Heart left ventricle (tissue), 13 donors: ENCODE data around the gene BACH2.

Source experiments
- POLR2A ChIP-seq, 2 donors: fragments of 450-650 bp; IDR thresholded peaks; one replicate each; pipeline ENCODE4 v1.6.1; 2017; ENCODE audit warnings: antibody characterized with exemption in 2 of 2, mild to moderate bottlenecking in 2 of 2, moderate library complexity in 2 of 2
- TF ChIP-seq, protein P1 (sequence below), 12 donors: fragments of 200-600 bp; sonication (generic) in 4 of 12; IDR thresholded peaks; one replicate each; pipeline versions ENCODE4 v1.5.0 to v1.8.0; 2018 to 2022; ENCODE audit warnings: antibody characterized with exemption in 12 of 12, mild to moderate bottlenecking in 5 of 12
- donor health status: ischemic (EF 13 %, LVEDD 7.1; RV severe dilation, severe dysfunction).
- donor health status: DM: no; HTN: yes; CAD: no.
- donor health status: DM: no; HTN: no; CAD: no.
- donor health status: ischemic (EF 25% LVEDD 6.9; RV normal size, moderate dysfunction).
- donor health status: ischemic (EF 25% LVEDD 5.7; RV mildly dilated, moderate dysfunction).
- donor health status: ischemic (EF 35%, LVEDD 5.7; RV mildly dilated, moderate dysfunction).
- donor health status: nonischemic (EF 11% LVEDD 7.7; RV severe dilation, severe dysfunction).
- donor health status: DM: yes; HTN: yes; CAD: no.
- donor health status: PGD.
- donor health status: ischemic (EF 29% LVEDD 5.4; RV normal size, mild dysfunction).
- donor health status: nonischemic (EF 23%, LVEDD 6.1; RV moderate dilation, normal function).

DNA sequence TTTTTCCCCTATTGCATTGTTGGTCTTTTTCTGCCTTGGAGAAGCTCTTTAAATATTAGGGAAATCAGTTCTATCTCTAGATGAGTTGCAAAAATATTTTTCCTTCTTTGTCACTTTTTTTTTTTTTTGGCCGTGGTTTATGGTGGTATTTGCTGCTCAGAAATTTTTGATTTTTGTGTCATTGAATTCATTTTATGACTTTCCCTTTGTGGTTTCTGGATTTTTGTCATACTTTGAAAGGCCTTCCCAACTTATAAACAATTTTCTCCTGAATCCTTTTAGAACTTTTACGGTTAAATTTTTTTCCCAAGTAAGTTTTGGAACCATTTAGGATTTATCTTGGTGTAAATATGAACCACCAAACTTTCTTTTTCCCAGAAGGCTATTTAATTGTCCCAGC is 256.7 kb downstream of the BACH2 start:
- TF ChIP-seq, protein P1, sequence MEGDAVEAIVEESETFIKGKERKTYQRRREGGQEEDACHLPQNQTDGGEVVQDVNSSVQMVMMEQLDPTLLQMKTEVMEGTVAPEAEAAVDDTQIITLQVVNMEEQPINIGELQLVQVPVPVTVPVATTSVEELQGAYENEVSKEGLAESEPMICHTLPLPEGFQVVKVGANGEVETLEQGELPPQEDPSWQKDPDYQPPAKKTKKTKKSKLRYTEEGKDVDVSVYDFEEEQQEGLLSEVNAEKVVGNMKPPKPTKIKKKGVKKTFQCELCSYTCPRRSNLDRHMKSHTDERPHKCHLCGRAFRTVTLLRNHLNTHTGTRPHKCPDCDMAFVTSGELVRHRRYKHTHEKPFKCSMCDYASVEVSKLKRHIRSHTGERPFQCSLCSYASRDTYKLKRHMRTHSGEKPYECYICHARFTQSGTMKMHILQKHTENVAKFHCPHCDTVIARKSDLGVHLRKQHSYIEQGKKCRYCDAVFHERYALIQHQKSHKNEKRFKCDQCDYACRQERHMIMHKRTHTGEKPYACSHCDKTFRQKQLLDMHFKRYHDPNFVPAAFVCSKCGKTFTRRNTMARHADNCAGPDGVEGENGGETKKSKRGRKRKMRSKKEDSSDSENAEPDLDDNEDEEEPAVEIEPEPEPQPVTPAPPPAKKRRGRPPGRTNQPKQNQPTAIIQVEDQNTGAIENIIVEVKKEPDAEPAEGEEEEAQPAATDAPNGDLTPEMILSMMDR (IDR thresholded peaks at IDR 0.05), result no peak
- TF ChIP-seq POLR2A (IDR thresholded peaks at IDR 0.05), result no peak
